Measurements from ENCODE around the gene CYFIP1. TPM values are rescaled to one million over a fixed set of nuclear protein-coding genes. Genes with fewer than 3 reads are reported as not detected.

CYFIP1 gene
- total and polyA plus RNA-seq, 2 of the 8 experiments (the other 6 are each of a cell fraction or from before 2014, with no cell fraction given) = 38.6 to 81.7 TPM

GRCh38 chr15:22880068-22880980 lies 99.8 kb downstream of the CYFIP1 start:
- Histone ChIP-seq H3K4ac (replicated peaks; ENCODE audit: insufficient read length, low read depth, low read length) (no peak overlapping the region), H3K9me3 (ENCODE audit: insufficient read depth in 2 of 2, low read depth in 1 of 2, low read length in 1 of 2) (no peaks in the 10 kb centered on the region; a peak in 1 of 4 replicates), H3K79me1 (ENCODE audit: low read depth, low read length) (no peaks in the 10 kb centered on the region; the same call in 1 of the 2 replicates), H4K20me1 (replicated peaks in 1 of 2; ENCODE audit: control insufficient read depth in 1 of 2, insufficient read depth in 2 of 2, low read length in 2 of 2) (no peaks in the 10 kb centered on the region), H2BK5ac (ENCODE audit: low read depth, low read length) (no peak overlapping the region; the same call in 1 of the 2 replicates), H3K4me3 (ENCODE audit: extremely low read depth in 1 of 4, insufficient read depth in 2 of 4, low read depth in 3 of 4, low read length in 4 of 4) (no peak overlapping the region), H2BK120ac (replicated peaks; ENCODE audit: low read depth, low read length) (no peak overlapping the region), H3K27me3 (replicated peaks in 1 of 4; ENCODE audit: control insufficient read depth in 3 of 4, extremely low read depth in 1 of 4, insufficient read depth in 3 of 4, low read length in 3 of 4) (no peaks in the 10 kb centered on the region), H4K8ac (ENCODE audit: extremely low read depth, insufficient read depth, low read length) (no peak overlapping the region), H3K4me1 (replicated peaks in 1 of 4; ENCODE audit: control insufficient read depth in 3 of 4, insufficient read depth in 4 of 4, low read length in 3 of 4) (peaks cover 0 to 3% (median 0%) of the 10 kb centered on the region in 4 experiments; a peak in 1 of 7 replicates), H4K91ac (replicated peaks; ENCODE audit: insufficient read length, low read length) (no peak overlapping the region), H3K23me2 (ENCODE audit: low read depth, low read length) (no peaks in the 10 kb centered on the region), H2AFZ (ENCODE audit: low read length) (no peak overlapping the region), H3K23ac (ENCODE audit: insufficient read length) (no peak overlapping the region), H3K56ac (replicated peaks; ENCODE audit: insufficient read length, low read depth, low read length) (no peak overlapping the region), H3K4me2 (ENCODE audit: insufficient read depth in 1 of 2, low read depth in 2 of 2, low read length in 2 of 2) (no peak overlapping the region), H3K9ac (replicated peaks in 1 of 4; ENCODE audit: extremely low read depth in 1 of 4, low read depth in 3 of 4, low read length in 3 of 4) (no peak overlapping the region), H3K27ac (ENCODE audit: low read depth, low read length) (no peak overlapping the region), H4K5ac (ENCODE audit: insufficient read length, low read depth, low read length) (no peak overlapping the region), H3K18ac (ENCODE audit: extremely low read depth, low read length) (no peak overlapping the region), H2BK20ac (ENCODE audit: low read length) (no peak overlapping the region), H2BK12ac (ENCODE audit: low read depth, low read length) (no peak overlapping the region), H2BK15ac (ENCODE audit: low read length) (no peak overlapping the region), H3K36me3 (ENCODE audit: control insufficient read depth in 2 of 4, insufficient read depth in 4 of 4, low read length in 3 of 4) (peaks cover 2 to 6% (median 4%) of the 10 kb centered on the region in 4 experiments; a peak in 4 of 8 replicates), H3K14ac (ENCODE audit: insufficient read length) (no peak overlapping the region), H3K79me2 (ENCODE audit: control insufficient read depth in 1 of 2, insufficient read depth in 2 of 2, low read length in 2 of 2) (no peaks in the 10 kb centered on the region), H2AK5ac (ENCODE audit: low read depth, low read length) (no peak overlapping the region)
- no peak for FAIRE-seq
- DNase-seq (ENCODE audit: low read depth in 1 of 2, low spot score in 2 of 2) = no peak
- WGBS, 2 experiments (ENCODE audit: extremely low coverage in 1 of 2, insufficient coverage in 1 of 2, insufficient read length in 1 of 2, insufficient replicate concordance in 2 of 2, low coverage in 1 of 2, low lambda C conversion rate in 2 of 2, missing lambda C conversion rate in 1 of 2) = 96% methylated on average over 33 of the region's 33 CpGs; no CpG with 5 or more reads in 1 of the 2 experiments
- CTCF ChIA-PET (ENCODE audit: partially characterized antibody) = no interaction called here
- TF ChIP-seq GABPA (IDR thresholded peaks at IDR 0.05; ENCODE audit: borderline replicate concordance, insufficient read depth, low read length) (no peak), ZNF274 (IDR thresholded peaks at IDR 0.05; ENCODE audit: borderline replicate concordance, extremely low read depth, low read length) (no peak), TAF1 (IDR thresholded peaks at IDR 0.05; ENCODE audit: low read depth, low read length) (no peak), GTF2F1 (IDR thresholded peaks at IDR 0.05; ENCODE audit: borderline replicate concordance, low read depth, low read length) (no peak), JUN (IDR thresholded peaks at IDR 0.05; ENCODE audit: low read depth, low read length) (no peak), NANOG (IDR thresholded peaks at IDR 0.05; ENCODE audit: insufficient read depth, low read depth, low read length, poor library complexity, severe bottlenecking) (no peak), BACH1 (IDR thresholded peaks at IDR 0.05; ENCODE audit: low read length) (no peak), MAFK (IDR thresholded peaks at IDR 0.05; ENCODE audit: low read depth, low read length) (no peak), CHD1 (IDR thresholded peaks at IDR 0.05; ENCODE audit: low read depth, low read length) (no peak)
- POLR2A ChIA-PET (ENCODE audit: partially characterized antibody) = interaction anchor here (1.0 to 2.1 kb wide), 2 partner anchors 8 to 10 kb away, joined by 3 to 8 read pairs; no protein-coding TSS in a partner anchor

Data from H1 (cell line).